T-helper 1 cell treated with Interleukin-12 subunit alpha and Interleukin-12 subunit beta and Interleukin-4 antibody, amounts not matched to agents 30 μg/mL and 1 μg/mL, for 36 hours (primary cell): ENCODE results near the gene QKI.
"Not testable (repeated sequence)": the region's sequence is repeated elsewhere in the genome, so short reads cannot be mapped to it uniquely, and the experiment has no call there.

Experiments used
- H3K27ac Mint-ChIP-seq: one replicate; pipeline ENCODE4 v1.8.0; 2021; ENCODE audit warnings: mild to moderate bottlenecking, mixed read lengths
- H3K27me3 Mint-ChIP-seq: one replicate; pipeline ENCODE4 v1.8.0; 2021; ENCODE audit warnings: low read depth, mixed read lengths
- H3K36me3 Mint-ChIP-seq: one replicate; pipeline ENCODE4 v1.8.0; 2021; ENCODE audit warnings: low read depth, mixed read lengths
- H3K4me1 Mint-ChIP-seq: one replicate; pipeline ENCODE4 v1.8.0; 2021; ENCODE audit warnings: low read depth, mixed read lengths
- H3K4me3 Mint-ChIP-seq: one replicate; pipeline ENCODE4 v1.8.0; 2021; ENCODE audit warnings: mild to moderate bottlenecking, moderate library complexity, mixed read lengths
- H3K9me3 Mint-ChIP-seq: one replicate; pipeline ENCODE4 v1.8.0; 2021; ENCODE audit warnings: mixed read lengths

The QKI gene

GRCh38 chr6:163414117-163414945 lies at the start of gene QKI:
QKI (plus strand) TSS chr6:163414718; CDS start chr6:163415194, 476 bp downstream.
- Mint-ChIP-seq H3K4me3 (peak within 1 kb of the TSS; percentile 90), H3K27me3 (peaks cover 16% of the 10 kb centered on the region), H3K36me3 (peaks cover 4% of the 10 kb centered on the region), H3K9me3 (no peaks in the 10 kb centered on the region), H3K27ac (peak within 1 kb of the TSS; percentile 90), H3K4me1 (peaks cover 35% of the 10 kb centered on the region)

DNA sequence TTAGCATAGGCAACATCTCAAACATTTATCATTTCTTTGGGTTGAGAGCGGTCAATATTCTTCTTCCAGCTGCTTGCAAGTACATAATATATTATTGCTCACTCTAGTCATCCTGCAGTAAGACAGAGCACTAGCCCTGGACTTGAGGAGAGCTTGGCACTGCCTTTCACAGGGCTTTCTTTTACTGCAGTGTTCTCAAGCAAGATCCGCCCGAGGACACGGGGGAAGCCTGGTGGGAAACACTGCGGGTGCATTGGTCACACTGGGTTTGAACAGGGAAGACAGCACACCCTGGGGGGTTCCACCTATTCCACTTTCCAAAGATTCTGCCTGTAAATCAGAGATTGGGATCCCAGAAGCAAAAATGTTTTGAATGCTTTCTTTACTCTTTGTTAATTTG lies 48.2 kb upstream of the QKI start:
- Mint-ChIP-seq H3K27me3 (peaks cover 16% of the 10 kb centered on the region), H3K27ac (no peak overlapping the region), H3K4me3 (no peak overlapping the region), H3K4me1 (peaks cover 6% of the 10 kb centered on the region), H3K36me3 (no peaks in the 10 kb centered on the region), H3K9me3 (no peaks in the 10 kb centered on the region)

GRCh38 chr6:163367497-163368183 lies 46.9 kb upstream of the QKI start:
- no peaks in the 10 kb centered on the region for H3K9me3 Mint-ChIP-seq
- H3K27me3 Mint-ChIP-seq = peaks cover 14% of the 10 kb centered on the region
- H3K27ac Mint-ChIP-seq = no peak overlapping the region
- no peaks in the 10 kb centered on the region for H3K36me3 Mint-ChIP-seq
- no peak overlapping the region for H3K4me3 Mint-ChIP-seq
- H3K4me1 Mint-ChIP-seq = peaks cover 6% of the 10 kb centered on the region

DNA sequence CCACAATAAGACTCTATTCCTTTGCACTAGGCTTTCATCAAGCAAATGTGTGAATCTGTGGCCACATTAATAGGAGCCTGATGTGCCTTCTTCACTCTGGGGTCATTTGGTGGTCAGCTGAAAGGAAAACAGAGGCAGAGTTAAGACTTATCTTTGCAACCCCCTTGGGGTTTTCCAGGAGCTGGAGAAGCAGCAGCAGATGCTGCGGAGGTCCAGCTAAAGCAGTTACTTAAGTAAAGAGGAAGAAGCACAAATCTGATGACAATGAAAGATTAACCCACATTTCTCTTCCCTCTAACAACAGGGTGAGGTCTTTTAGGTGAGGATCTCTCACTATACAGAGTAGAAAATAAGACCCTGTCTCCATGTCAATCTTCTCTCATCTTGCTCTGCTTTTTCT lies 45.4 kb upstream of the QKI start:
- Mint-ChIP-seq H3K9me3 (no peaks in the 10 kb centered on the region), H3K4me3 (no peak overlapping the region), H3K27ac (no peak overlapping the region), H3K36me3 (no peaks in the 10 kb centered on the region), H3K27me3 (peaks cover 13% of the 10 kb centered on the region), H3K4me1 (peaks cover 6% of the 10 kb centered on the region)

GRCh38 chr6:163369628-163370365 lies 44.7 kb upstream of the QKI start:
- Mint-ChIP-seq H3K27me3 (peaks cover 13% of the 10 kb centered on the region), H3K36me3 (no peaks in the 10 kb centered on the region), H3K9me3 (no peaks in the 10 kb centered on the region), H3K4me3 (no peak overlapping the region), H3K27ac (no peak overlapping the region), H3K4me1 (peaks cover 6% of the 10 kb centered on the region)

DNA sequence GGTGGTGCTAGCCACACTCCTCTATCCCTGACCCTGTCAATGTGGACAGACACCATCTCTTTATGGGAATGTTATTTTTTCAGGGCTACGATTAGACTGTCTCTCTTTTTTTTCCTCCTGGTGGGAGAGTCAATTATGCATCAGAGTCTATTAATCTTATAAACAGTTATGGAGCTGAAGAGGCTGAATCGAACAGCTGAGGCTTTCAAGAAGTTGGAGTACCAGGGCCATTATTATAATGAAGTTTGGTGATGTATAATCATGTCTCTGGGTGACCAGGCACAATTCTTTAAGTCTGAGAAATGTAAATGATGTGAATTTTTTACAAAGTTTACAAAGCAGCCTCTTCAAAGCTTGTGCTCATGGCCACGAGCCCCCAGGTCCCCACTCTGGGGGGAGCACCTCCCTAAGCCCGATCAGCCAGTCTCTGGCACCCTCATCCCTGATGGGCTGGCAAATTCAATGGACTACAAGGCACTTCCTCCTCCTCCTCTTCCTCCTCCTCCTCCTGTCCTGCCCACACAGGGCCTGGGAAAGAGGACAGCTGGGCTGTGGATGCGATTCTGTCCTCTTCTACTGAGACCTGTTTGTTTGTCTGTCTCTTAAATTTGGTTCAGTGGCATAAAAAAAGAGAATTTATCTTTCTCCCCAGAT lies 43.9 kb upstream of the QKI start:
- H3K27ac Mint-ChIP-seq = no peak overlapping the region
- H3K4me1 Mint-ChIP-seq = peaks cover 6% of the 10 kb centered on the region
- peaks cover 13% of the 10 kb centered on the region for H3K27me3 Mint-ChIP-seq
- no peaks in the 10 kb centered on the region for H3K9me3 Mint-ChIP-seq
- H3K4me3 Mint-ChIP-seq = no peak overlapping the region
- H3K36me3 Mint-ChIP-seq = no peaks in the 10 kb centered on the region

DNA sequence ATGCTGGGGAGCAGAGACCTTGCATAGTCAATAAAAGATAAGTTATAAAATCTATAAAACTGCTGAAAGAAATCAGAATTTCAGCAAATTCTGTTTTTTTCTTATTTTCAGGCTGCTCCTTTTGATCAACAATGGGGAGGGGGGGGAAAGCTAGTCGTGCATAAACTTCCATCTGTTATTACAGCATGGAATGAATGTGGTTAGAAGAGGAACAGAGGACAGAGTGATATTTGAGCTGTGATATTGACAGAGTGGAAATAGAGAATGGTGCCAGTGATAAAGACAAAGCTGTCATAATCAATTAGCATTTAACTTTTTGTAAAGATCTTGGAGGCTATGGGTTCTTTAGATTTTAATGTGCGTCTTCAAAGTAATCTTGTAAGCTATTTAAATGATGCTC lies 43.4 kb upstream of the QKI start:
- Mint-ChIP-seq H3K36me3 (no peaks in the 10 kb centered on the region), H3K4me1 (peaks cover 6% of the 10 kb centered on the region), H3K27me3 (peaks cover 13% of the 10 kb centered on the region), H3K9me3 (no peaks in the 10 kb centered on the region), H3K27ac (no peak overlapping the region), H3K4me3 (no peak overlapping the region)

GRCh38 chr6:163373240-163373639 lies 41.3 kb upstream of the QKI start:
- H3K36me3 Mint-ChIP-seq = no peaks in the 10 kb centered on the region
- peaks cover 6% of the 10 kb centered on the region for H3K4me1 Mint-ChIP-seq
- H3K9me3 Mint-ChIP-seq = no peaks in the 10 kb centered on the region
- no peak overlapping the region for H3K4me3 Mint-ChIP-seq
- H3K27me3 Mint-ChIP-seq = peaks cover 12% of the 10 kb centered on the region
- H3K27ac Mint-ChIP-seq = no peak overlapping the region

- Mint-ChIP-seq H3K27ac (no peak overlapping the region), H3K36me3 (no peaks in the 10 kb centered on the region), H3K4me3 (no peak overlapping the region), H3K27me3 (peaks cover 1% of the 10 kb centered on the region), H3K4me1 (peaks cover under 1% of the 10 kb centered on the region), H3K9me3 (no peaks in the 10 kb centered on the region)
Measured at GRCh38 chr6:163375361-163375760, 39.2 kb upstream of the QKI start.

DNA sequence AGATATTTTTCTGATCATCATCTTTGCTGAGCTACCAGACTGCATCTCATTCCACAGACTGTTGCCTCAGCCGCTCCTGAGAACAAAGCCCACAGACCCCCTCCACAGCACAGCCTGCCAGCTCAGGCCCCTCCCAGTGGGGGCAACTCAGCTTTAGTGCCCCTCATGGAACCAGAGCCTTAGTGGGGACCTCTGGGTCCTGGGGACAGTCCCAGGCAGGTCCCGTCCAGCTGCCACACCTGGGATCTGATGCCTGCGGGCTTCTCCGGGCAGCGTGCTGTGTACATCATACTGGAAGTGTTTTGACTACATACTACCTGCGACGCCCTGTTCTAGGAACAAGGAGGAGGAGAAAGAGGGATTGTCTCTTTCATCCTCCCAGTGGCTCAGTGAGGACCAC lies 38.3 kb upstream of the QKI start:
- no peaks in the 10 kb centered on the region for H3K27me3 Mint-ChIP-seq
- H3K4me3 Mint-ChIP-seq = no peak overlapping the region
- no peaks in the 10 kb centered on the region for H3K9me3 Mint-ChIP-seq
- H3K4me1 Mint-ChIP-seq = no peaks in the 10 kb centered on the region
- H3K36me3 Mint-ChIP-seq = no peaks in the 10 kb centered on the region
- no peak overlapping the region for H3K27ac Mint-ChIP-seq

DNA sequence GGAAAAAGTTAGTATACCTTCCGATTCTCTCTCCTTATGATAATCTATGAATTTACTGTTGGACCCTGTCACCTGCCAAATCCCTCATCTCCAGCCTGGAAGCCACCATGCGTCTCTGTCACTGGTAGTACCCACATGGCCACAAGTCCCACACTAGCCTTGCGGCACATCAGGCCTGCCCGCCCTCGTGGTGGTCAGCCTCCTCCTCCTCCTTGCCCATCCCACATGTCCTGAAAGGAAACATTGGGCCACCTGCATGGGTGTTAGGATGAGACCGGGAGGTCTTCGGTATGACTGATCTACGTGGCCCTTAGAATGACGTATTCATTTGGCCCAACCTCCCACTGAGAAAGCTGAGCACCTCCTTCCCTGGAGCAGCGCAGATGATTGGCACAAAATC lies 37.0 kb upstream of the QKI start:
- Mint-ChIP-seq H3K36me3 (no peaks in the 10 kb centered on the region), H3K27ac (no peak overlapping the region), H3K4me3 (no peak overlapping the region), H3K27me3 (no peaks in the 10 kb centered on the region), H3K4me1 (no peaks in the 10 kb centered on the region), H3K9me3 (no peaks in the 10 kb centered on the region)

- Mint-ChIP-seq H3K27me3 (no peaks in the 10 kb centered on the region), H3K4me1 (no peaks in the 10 kb centered on the region), H3K27ac (no peak overlapping the region), H3K36me3 (no peaks in the 10 kb centered on the region), H3K4me3 (no peak overlapping the region), H3K9me3 (no peaks in the 10 kb centered on the region)
Measured at GRCh38 chr6:163380216-163380615, 34.3 kb upstream of the QKI start.

- no peaks in the 10 kb centered on the region for H3K9me3 Mint-ChIP-seq
- no peak overlapping the region for H3K4me3 Mint-ChIP-seq
- H3K36me3 Mint-ChIP-seq = no peaks in the 10 kb centered on the region
- no peaks in the 10 kb centered on the region for H3K27me3 Mint-ChIP-seq
- no peaks in the 10 kb centered on the region for H3K4me1 Mint-ChIP-seq
- H3K27ac Mint-ChIP-seq = no peak overlapping the region
Measured at GRCh38 chr6:163381118-163381756, 33.3 kb upstream of the QKI start.

DNA sequence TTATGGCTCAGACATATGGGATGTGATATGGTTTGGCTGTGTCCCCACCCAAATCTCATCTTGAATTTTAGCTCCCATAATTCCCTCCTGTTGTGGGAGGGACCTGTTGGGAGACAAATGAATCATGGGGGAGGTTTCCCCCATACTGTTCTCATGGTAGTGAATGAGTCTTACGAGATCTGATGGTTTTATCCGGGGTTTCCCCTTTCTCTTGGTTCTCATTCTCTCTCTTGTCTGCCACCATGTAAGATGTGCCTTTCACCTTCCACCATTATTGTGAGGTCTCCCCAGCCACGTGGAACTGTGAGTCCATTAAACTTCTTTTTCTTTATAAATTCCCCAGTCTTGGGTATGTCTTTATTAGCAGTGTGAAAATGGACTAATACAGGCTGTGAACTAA lies 31.1 kb upstream of the QKI start:
- H3K4me1 Mint-ChIP-seq, H3K27me3 Mint-ChIP-seq, H3K27ac Mint-ChIP-seq, H3K36me3 Mint-ChIP-seq, H3K9me3 Mint-ChIP-seq, H3K4me3 Mint-ChIP-seq: not testable (repeated sequence)
